IgD-negative memory B cell (primary cell): ENCODE measurements around the gene MSH3. TPM values are rescaled to one million over a fixed set of nuclear protein-coding genes. Genes with fewer than 3 reads are reported as not detected.

Experiments used
- H3K27ac Mint-ChIP-seq, 3 donors: one replicate each; pipeline ENCODE4 v1.8.0; 2020 to 2022; ENCODE audit warnings: mild to moderate bottlenecking in 3 of 3, mixed read lengths in 3 of 3, moderate library complexity in 1 of 3
- H3K27me3 Mint-ChIP-seq: one replicate; pipeline ENCODE4 v1.8.0; 2021; ENCODE audit warnings: mixed read lengths
- H3K36me3 Mint-ChIP-seq: one replicate; pipeline ENCODE4 v1.8.0; 2020; ENCODE audit warnings: mild to moderate bottlenecking, mixed read lengths
- H3K4me1 Mint-ChIP-seq, 3 donors: one replicate each; pipeline ENCODE4 v1.8.0; 2020 to 2022; ENCODE audit warnings: mixed read lengths in 3 of 3, mild to moderate bottlenecking in 1 of 3
- H3K4me3 Mint-ChIP-seq, 4 donors: one replicate each; pipeline ENCODE4 v1.8.0; 2020 to 2022; ENCODE audit warnings: mild to moderate bottlenecking in 4 of 4, mixed read lengths in 4 of 4, moderate library complexity in 3 of 4
- H3K9me3 Mint-ChIP-seq, 3 donors: one replicate each; pipeline ENCODE4 v1.8.0; 2020 to 2021; ENCODE audit warnings: mixed read lengths in 3 of 3, mild to moderate bottlenecking in 1 of 3
- polyA plus RNA-seq: library from polyadenylated mRNA; unstranded; fragments of 300-500 nt; fragmentation: Illumina TruSeq; gene quantifications from one replicate; pipeline ENCODE4 v1.2.3, GENCODE V29; 2021

Gene MSH3
- polyA plus RNA-seq, 1 donor from 2014 or later = 11.7 TPM

DNA sequence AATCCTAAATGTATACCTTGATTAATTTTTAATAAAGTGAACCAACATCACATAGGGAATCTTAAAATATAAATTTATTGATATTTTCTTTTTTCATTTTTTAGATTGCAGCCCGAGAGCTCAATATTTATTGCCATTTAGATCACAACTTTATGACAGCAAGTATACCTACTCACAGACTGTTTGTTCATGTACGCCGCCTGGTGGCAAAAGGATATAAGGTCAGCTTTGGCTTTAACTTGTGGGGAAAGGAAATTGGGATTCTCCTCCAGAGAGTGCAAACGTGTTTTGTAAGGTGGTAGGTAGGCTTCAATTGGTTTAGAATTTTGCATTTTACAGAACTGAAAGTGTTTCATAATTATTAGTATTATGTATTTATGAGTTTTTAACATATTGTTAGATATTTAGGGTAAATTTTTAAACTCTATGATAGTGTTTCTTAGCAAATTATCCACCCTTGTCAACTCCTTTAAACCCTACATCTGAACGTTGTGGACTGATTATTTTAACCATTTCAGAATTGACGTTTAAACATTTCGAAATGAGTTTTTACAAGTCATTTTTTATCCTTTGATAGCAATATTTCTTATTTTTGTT lies 17.8 kb downstream of the MSH3 start:
- no peak overlapping the region for H3K4me3 Mint-ChIP-seq
- H3K27me3 Mint-ChIP-seq = no peaks in the 10 kb centered on the region
- H3K27ac Mint-ChIP-seq = peak overlapping the region in 1 of 3 donors; percentile 74
- peaks cover 8 to 15% (median 9%) of the 10 kb centered on the region in 3 donors for H3K4me1 Mint-ChIP-seq
- no peaks in the 10 kb centered on the region for H3K9me3 Mint-ChIP-seq
- peaks cover 5% of the 10 kb centered on the region for H3K36me3 Mint-ChIP-seq

DNA sequence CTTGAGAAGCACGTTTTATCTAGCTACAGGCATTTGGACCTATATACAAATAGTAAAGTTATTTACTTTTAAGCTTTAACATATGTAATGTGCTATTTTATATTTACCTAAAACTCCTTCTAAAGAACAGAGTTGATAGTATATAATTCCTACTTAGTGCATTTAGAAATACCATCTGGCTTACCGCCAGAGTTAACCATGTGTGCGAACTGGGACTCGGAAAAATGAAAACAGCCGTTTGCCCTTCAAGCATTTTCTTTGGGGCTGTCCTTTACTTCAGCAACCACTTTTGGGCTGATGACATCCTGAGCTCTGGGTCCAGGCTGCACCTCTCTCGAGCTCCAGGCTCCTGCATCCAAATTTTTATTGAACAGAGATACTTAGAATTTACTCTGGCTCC lies 22.3 kb downstream of the MSH3 start:
- Mint-ChIP-seq H3K36me3 (peaks cover 6% of the 10 kb centered on the region), H3K4me1 (peaks cover 0 to 3% (median 1%) of the 10 kb centered on the region in 3 donors), H3K27me3 (no peaks in the 10 kb centered on the region), H3K4me3 (no peak overlapping the region), H3K27ac (no peak overlapping the region), H3K9me3 (no peaks in the 10 kb centered on the region)

DNA sequence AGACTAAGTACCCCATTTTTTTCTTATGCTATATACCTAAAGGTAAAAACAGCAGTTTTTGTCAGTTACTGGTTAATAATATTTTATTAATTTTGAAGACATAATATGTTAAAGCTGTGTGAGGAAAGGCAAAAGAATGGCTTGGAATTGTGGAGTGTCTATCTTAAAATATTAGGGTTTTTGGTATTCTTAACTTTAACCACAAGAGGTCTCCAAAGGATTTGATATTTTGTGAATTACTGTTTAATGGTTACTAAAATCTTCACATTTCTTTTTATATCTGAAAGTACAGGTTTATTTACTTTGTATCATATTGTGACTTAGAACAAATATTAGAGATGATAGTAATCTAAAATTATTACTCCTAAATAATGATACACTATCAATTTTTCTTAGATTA lies 32.3 kb downstream of the MSH3 start:
- Mint-ChIP-seq H3K27ac (no peak overlapping the region), H3K9me3 (no peaks in the 10 kb centered on the region), H3K36me3 (peaks cover 13% of the 10 kb centered on the region), H3K27me3 (no peaks in the 10 kb centered on the region), H3K4me3 (no peak overlapping the region), H3K4me1 (peaks cover 2 to 7% (median 3%) of the 10 kb centered on the region in 3 donors)

- Mint-ChIP-seq H3K4me1 (peaks cover 2 to 7% (median 3%) of the 10 kb centered on the region in 3 donors), H3K4me3 (no peak overlapping the region), H3K9me3 (no peaks in the 10 kb centered on the region), H3K27me3 (no peaks in the 10 kb centered on the region), H3K36me3 (peaks cover 4% of the 10 kb centered on the region), H3K27ac (peak overlapping the region in 1 of 3 donors; percentile 27)
Observed at GRCh38 chr5:80688648-80689420, 34.4 kb downstream of the MSH3 start.

GRCh38 chr5:80689627-80690026 lies 35.2 kb downstream of the MSH3 start:
- no peaks in the 10 kb centered on the region for H3K9me3 Mint-ChIP-seq
- no peaks in the 10 kb centered on the region for H3K27me3 Mint-ChIP-seq
- peaks cover 2 to 7% (median 3%) of the 10 kb centered on the region in 3 donors for H3K4me1 Mint-ChIP-seq

GRCh38 chr5:80695666-80696065 lies 41.2 kb downstream of the MSH3 start:
- peaks cover 13% of the 10 kb centered on the region for H3K36me3 Mint-ChIP-seq
- no peak overlapping the region for H3K27ac Mint-ChIP-seq
- no peaks in the 10 kb centered on the region for H3K9me3 Mint-ChIP-seq
- H3K4me1 Mint-ChIP-seq = peaks cover 0 to 3% (median 0%) of the 10 kb centered on the region in 3 donors
- H3K4me3 Mint-ChIP-seq = no peak overlapping the region
- H3K27me3 Mint-ChIP-seq = no peaks in the 10 kb centered on the region

More at GRCh38 chr5:80689627-80690026, 35.2 kb downstream of the MSH3 start:
- Mint-ChIP-seq H3K36me3 (peaks cover 4% of the 10 kb centered on the region), H3K27ac (no peak overlapping the region), H3K4me3 (no peak overlapping the region)

- Mint-ChIP-seq H3K27me3 (no peaks in the 10 kb centered on the region), H3K9me3 (no peaks in the 10 kb centered on the region), H3K4me1 (peaks cover 0 to 3% (median 0%) of the 10 kb centered on the region in 3 donors), H3K36me3 (peaks cover 13% of the 10 kb centered on the region), H3K27ac (no peak overlapping the region), H3K4me3 (no peak overlapping the region)
Observed at GRCh38 chr5:80696450-80696849, 42.0 kb downstream of the MSH3 start.

GRCh38 chr5:80697100-80697499 lies 42.6 kb downstream of the MSH3 start:
- Mint-ChIP-seq H3K27ac (no peak overlapping the region), H3K36me3 (peaks cover 16% of the 10 kb centered on the region), H3K9me3 (no peaks in the 10 kb centered on the region), H3K27me3 (no peaks in the 10 kb centered on the region), H3K4me1 (peaks cover 0 to 3% (median 2%) of the 10 kb centered on the region in 3 donors), H3K4me3 (no peak overlapping the region)

GRCh38 chr5:80698369-80698768 lies 43.9 kb downstream of the MSH3 start:
- Mint-ChIP-seq H3K36me3 (peaks cover 18% of the 10 kb centered on the region), H3K9me3 (no peaks in the 10 kb centered on the region), H3K4me1 (peaks cover 4 to 7% (median 7%) of the 10 kb centered on the region in 3 donors), H3K4me3 (no peak overlapping the region), H3K27me3 (no peaks in the 10 kb centered on the region), H3K27ac (peak overlapping the region in 1 of 3 donors; percentile 26)

DNA sequence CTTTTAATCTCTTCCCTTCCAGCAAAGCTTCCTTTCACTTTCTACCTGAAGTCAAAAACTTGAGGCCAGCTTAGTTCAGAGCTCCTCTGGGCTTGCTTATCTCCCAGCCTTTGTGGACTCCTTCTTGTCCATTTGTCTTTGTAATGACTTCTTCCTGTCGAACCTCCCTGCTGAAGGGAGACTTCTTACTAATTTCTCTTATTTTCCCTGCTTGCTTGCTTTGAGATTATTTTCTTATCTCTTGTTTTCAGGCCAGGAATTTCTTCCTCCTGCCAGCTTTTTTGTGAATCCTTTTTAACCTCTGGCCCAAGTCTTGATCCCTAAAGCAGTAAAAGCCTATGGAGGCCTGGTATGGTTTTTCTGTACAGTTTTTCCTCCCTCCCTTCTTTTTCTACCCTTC lies 47.1 kb downstream of the MSH3 start:
- Mint-ChIP-seq H3K4me1 (peaks cover 12 to 21% (median 19%) of the 10 kb centered on the region in 3 donors), H3K9me3 (no peaks in the 10 kb centered on the region), H3K27ac (peak overlapping the region in 1 of 3 donors; percentile 38), H3K27me3 (no peaks in the 10 kb centered on the region), H3K4me3 (no peak overlapping the region), H3K36me3 (peaks cover 24% of the 10 kb centered on the region)

DNA sequence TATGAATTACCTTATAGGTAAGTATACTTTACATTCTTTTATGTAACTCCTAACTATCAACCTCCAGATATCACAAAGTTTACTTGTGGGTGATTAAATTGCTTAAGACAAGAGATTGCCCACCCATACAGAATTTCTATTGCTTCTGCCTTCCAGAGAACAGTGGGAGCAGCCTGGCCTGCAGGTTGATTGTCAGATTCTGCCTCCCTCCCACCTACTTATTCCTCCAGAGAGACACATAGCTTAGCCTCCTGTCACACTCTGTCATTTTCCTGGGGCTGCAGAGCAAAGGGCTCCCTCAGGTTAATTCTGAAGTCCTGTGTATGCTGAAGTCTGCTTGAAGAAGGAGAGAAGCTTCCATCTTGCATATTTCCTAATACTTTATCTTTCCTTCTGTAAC lies 48.8 kb downstream of the MSH3 start:
- H3K4me1 Mint-ChIP-seq = peaks cover 14 to 21% (median 19%) of the 10 kb centered on the region in 3 donors
- H3K4me3 Mint-ChIP-seq = peak overlapping the region in 1 of 4 donors; percentile 46
- peaks cover 21% of the 10 kb centered on the region for H3K36me3 Mint-ChIP-seq
- no peaks in the 10 kb centered on the region for H3K9me3 Mint-ChIP-seq
- H3K27ac Mint-ChIP-seq = peak overlapping the region in 2 of 3 donors; percentile 14 to 33
- no peaks in the 10 kb centered on the region for H3K27me3 Mint-ChIP-seq

- peaks cover 14 to 21% (median 19%) of the 10 kb centered on the region in 3 donors for H3K4me1 Mint-ChIP-seq
- H3K36me3 Mint-ChIP-seq = peaks cover 18% of the 10 kb centered on the region
- H3K4me3 Mint-ChIP-seq = peak overlapping the region in 2 of 4 donors; percentile 30 to 46
- peak overlapping the region in 2 of 3 donors; percentile 14 to 33 for H3K27ac Mint-ChIP-seq
- no peaks in the 10 kb centered on the region for H3K27me3 Mint-ChIP-seq
- no peaks in the 10 kb centered on the region for H3K9me3 Mint-ChIP-seq
Observed at GRCh38 chr5:80703747-80704146, 49.3 kb downstream of the MSH3 start.

DNA sequence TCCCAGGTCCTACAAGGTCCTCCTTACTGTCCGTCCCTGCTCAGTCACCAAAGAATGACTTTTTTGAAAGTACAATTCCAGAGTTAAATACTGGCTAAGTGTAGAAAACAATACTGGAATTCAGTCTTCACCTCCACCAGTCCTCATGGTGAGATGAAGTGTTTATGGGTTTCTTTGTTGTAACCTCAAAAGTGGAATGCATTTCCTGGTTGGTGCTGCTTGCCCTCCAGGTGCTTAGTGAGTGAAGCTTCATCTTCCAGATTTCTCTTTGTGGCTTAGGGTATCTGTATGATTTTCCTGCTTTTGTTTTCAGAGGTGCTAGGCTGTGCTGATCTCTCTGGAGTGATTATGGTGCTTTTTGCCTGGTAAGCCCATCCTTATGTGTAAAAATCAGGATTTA lies 49.8 kb downstream of the MSH3 start:
- Mint-ChIP-seq H3K4me3 (peak overlapping the region in 2 of 4 donors; percentile 72 to 79), H3K36me3 (peaks cover 18% of the 10 kb centered on the region), H3K27me3 (no peaks in the 10 kb centered on the region), H3K27ac (peak overlapping the region in 2 of 3 donors; percentile 18 to 33), H3K9me3 (no peaks in the 10 kb centered on the region), H3K4me1 (peaks cover 14 to 21% (median 19%) of the 10 kb centered on the region in 3 donors)

DNA sequence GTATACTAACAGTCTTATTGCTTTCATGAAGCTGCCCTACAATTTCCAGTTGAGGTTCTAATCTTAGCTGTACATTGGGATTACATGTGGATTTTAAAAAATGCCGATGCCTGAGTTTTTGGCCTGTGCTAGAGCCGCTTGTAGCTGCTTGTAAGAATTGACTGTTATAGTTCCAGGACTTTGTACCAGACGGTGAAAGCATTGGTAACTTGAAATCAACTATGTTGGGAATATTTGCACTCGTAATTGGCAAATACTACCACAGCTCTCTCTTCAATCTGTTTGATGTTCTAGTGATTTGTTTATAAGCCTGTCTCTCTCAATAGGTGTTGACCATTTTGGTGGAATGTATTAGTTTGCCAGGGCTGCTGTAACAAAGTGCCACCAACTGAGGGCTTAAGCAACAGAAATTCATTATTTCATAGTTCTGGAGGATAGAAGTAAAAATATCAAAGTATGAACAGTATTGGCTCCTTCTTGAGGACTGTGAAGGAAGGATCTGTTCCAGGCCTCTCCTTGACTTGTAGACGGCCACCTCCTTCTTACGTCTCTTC lies 50.8 kb downstream of the MSH3 start:
- H3K27ac Mint-ChIP-seq = peak overlapping the region in 1 of 3 donors; percentile 14
- H3K4me1 Mint-ChIP-seq = peaks cover 14 to 21% (median 19%) of the 10 kb centered on the region in 3 donors
- peak overlapping the region in 1 of 4 donors; percentile 3 for H3K4me3 Mint-ChIP-seq
- H3K27me3 Mint-ChIP-seq = no peaks in the 10 kb centered on the region
- no peaks in the 10 kb centered on the region for H3K9me3 Mint-ChIP-seq
- H3K36me3 Mint-ChIP-seq = peaks cover 21% of the 10 kb centered on the region

GRCh38 chr5:80705801-80706200 lies 51.3 kb downstream of the MSH3 start:
- Mint-ChIP-seq H3K4me1 (peaks cover 14 to 21% (median 19%) of the 10 kb centered on the region in 3 donors), H3K27me3 (no peaks in the 10 kb centered on the region), H3K36me3 (peaks cover 21% of the 10 kb centered on the region), H3K9me3 (no peaks in the 10 kb centered on the region), H3K4me3 (peak overlapping the region in 1 of 4 donors; percentile 3), H3K27ac (peak overlapping the region in 1 of 3 donors; percentile 14)
